HEK293 (cell line): ENCODE results near the gene OSTM1.

Source experiments
- CTCF ChIA-PET: fragments of 350-600 bp; formaldehyde crosslinking; extraction: SDS; loops from one replicate; lab custom pipeline; 2021; ENCODE audit warnings: antibody characterized with exemption; lab: Yijun Ruan, JAX
- POLR2A ChIA-PET: fragments of 300-600 bp; formaldehyde crosslinking; extraction: SDS; loops from one replicate; lab custom pipeline; 2020; ENCODE audit warnings: antibody characterized with exemption, inconsistent platforms; lab: Yijun Ruan, JAX
- H3K27ac ChIP-seq: fragments of 200-500 bp; sonication (Bioruptor generic); 2 replicates; pipeline ENCODE4 v1.5.1; 2014; ENCODE audit warnings: low read depth, low read length, control low read depth, inconsistent platforms; ENCODE audit errors: extremely low read depth
- H3K36me3 ChIP-seq, 2 experiments: fragments of 200-500 bp in 1 of 2; sonication (Bioruptor generic) in 1 of 2; 1 replicate in 1 of 2; 2 replicates in 1 of 2; pipeline ENCODE4 v1.5.1; 2014 to 2017; ENCODE audit warnings: inconsistent platforms in 2 of 2, low read length in 2 of 2; ENCODE audit not compliant: control insufficient read depth in 2 of 2, insufficient read depth in 1 of 2
- H3K4me1 ChIP-seq: fragments of 200-500 bp; sonication (Bioruptor generic); 2 replicates; pipeline ENCODE4 v1.5.1; 2014; ENCODE audit warnings: mild to moderate bottlenecking, low read length, inconsistent platforms; ENCODE audit not compliant: control insufficient read depth, insufficient read depth
- H3K4me3 ChIP-seq: 2 replicates; pipeline ENCODE4 v1.5.1; 2011; ENCODE audit warnings: low read depth, mild to moderate bottlenecking, control low read depth, low read length, moderate library complexity
- H3K9me3 ChIP-seq: fragments of 200-500 bp; sonication (Bioruptor generic); 2 replicates; pipeline ENCODE4 v1.5.1; 2014; ENCODE audit warnings: low read depth, low read length, inconsistent platforms; ENCODE audit not compliant: control insufficient read depth, insufficient read depth
- GFI1B ChIP-seq: fragments of 450-650 bp; formaldehyde crosslinking; IDR thresholded peaks from 2 replicates; pipeline ENCODE4 v1.5.1; 2016; ENCODE audit warnings: missing biosample characterization, missing genetic modification characterization
- KLF8 ChIP-seq: fragments of 450-650 bp; formaldehyde crosslinking; IDR thresholded peaks from 2 replicates; pipeline ENCODE4 v1.5.1; 2016; ENCODE audit warnings: missing biosample characterization, missing genetic modification characterization
- KLF9 ChIP-seq: fragments of 450-650 bp; formaldehyde crosslinking; IDR thresholded peaks from 2 replicates; pipeline ENCODE4 v1.5.1; 2016; ENCODE audit warnings: missing biosample characterization, missing genetic modification characterization, low read depth
- ZBTB20 ChIP-seq: fragments of 450-650 bp; formaldehyde crosslinking; IDR thresholded peaks from 2 replicates; pipeline ENCODE4 v1.5.1; 2016; ENCODE audit warnings: missing biosample characterization, missing genetic modification characterization
- ZNF114 ChIP-seq: fragments of 450-650 bp; formaldehyde crosslinking; IDR thresholded peaks from 2 replicates; pipeline ENCODE4 v1.5.0; 2017; ENCODE audit warnings: missing biosample characterization, missing genetic modification characterization
- ZNF132 ChIP-seq: fragments of 450-650 bp; formaldehyde crosslinking; IDR thresholded peaks from 2 replicates; pipeline ENCODE4 v1.5.1; 2017; ENCODE audit warnings: missing biosample characterization, missing genetic modification characterization, borderline replicate concordance
- ZNF157 ChIP-seq: fragments of 450-650 bp; formaldehyde crosslinking; IDR thresholded peaks from 2 replicates; pipeline ENCODE4 v1.5.1; 2016; ENCODE audit warnings: missing biosample characterization, missing genetic modification characterization
- ZNF223 ChIP-seq: fragments of 450-650 bp; formaldehyde crosslinking; IDR thresholded peaks from 2 replicates; pipeline ENCODE4 v1.5.1; 2016; ENCODE audit warnings: missing biosample characterization, missing genetic modification characterization
- ZNF239 ChIP-seq: fragments of 450-650 bp; formaldehyde crosslinking; IDR thresholded peaks from 2 replicates; pipeline ENCODE4 v1.5.1; 2016; ENCODE audit warnings: missing biosample characterization, missing genetic modification characterization
- ZNF266 ChIP-seq: fragments of 450-650 bp; formaldehyde crosslinking; IDR thresholded peaks from 2 replicates; pipeline ENCODE4 v1.5.1; 2016; ENCODE audit warnings: missing biosample characterization, missing genetic modification characterization, low read depth
- ZNF366 ChIP-seq: fragments of 450-650 bp; formaldehyde crosslinking; conservative IDR thresholded peaks from 2 replicates; pipeline ENCODE4 v1.5.1; 2016; ENCODE audit warnings: missing biosample characterization, missing genetic modification characterization
- ZNF391 ChIP-seq: fragments of 450-650 bp; formaldehyde crosslinking; IDR thresholded peaks from 2 replicates; pipeline ENCODE4 v1.5.1; 2016; ENCODE audit warnings: low read depth, missing biosample characterization, missing genetic modification characterization, borderline replicate concordance
- ZNF548 ChIP-seq: fragments of 450-650 bp; formaldehyde crosslinking; IDR thresholded peaks from 2 replicates; pipeline ENCODE4 v1.5.1; 2016; ENCODE audit warnings: missing biosample characterization, missing genetic modification characterization
- ZNF555 ChIP-seq: fragments of 450-650 bp; formaldehyde crosslinking; conservative IDR thresholded peaks from 2 replicates; pipeline ENCODE4 v1.5.1; 2017; ENCODE audit warnings: missing biosample characterization, mild to moderate bottlenecking, missing genetic modification characterization, inconsistent platforms
- ZNF701 ChIP-seq: fragments of 450-650 bp; formaldehyde crosslinking; IDR thresholded peaks from 2 replicates; pipeline ENCODE4 v1.5.1; 2016; ENCODE audit warnings: missing biosample characterization, missing genetic modification characterization
- ZNF768 ChIP-seq: fragments of 450-650 bp; formaldehyde crosslinking; IDR thresholded peaks from 2 replicates; pipeline ENCODE4 v1.5.1; 2018; ENCODE audit warnings: missing biosample characterization, mild to moderate bottlenecking, missing genetic modification characterization
- ZNF843 ChIP-seq: fragments of 450-650 bp; formaldehyde crosslinking; IDR thresholded peaks from 2 replicates; pipeline ENCODE4 v1.5.1; 2016; ENCODE audit warnings: missing biosample characterization, missing genetic modification characterization
- ZSCAN30 ChIP-seq: fragments of 450-650 bp; IDR thresholded peaks from 2 replicates; pipeline ENCODE4 v1.5.1; 2018; ENCODE audit warnings: missing biosample characterization, mild to moderate bottlenecking, missing genetic modification characterization, moderate library complexity
- TF ChIP-seq, protein P1 (sequence below): fragments of 450-650 bp; formaldehyde crosslinking; IDR thresholded peaks from 2 replicates; pipeline ENCODE4 v1.5.1; 2016; ENCODE audit warnings: missing biosample characterization, missing genetic modification characterization
- TF ChIP-seq, protein P2 (sequence below): fragments of 450-650 bp; formaldehyde crosslinking; IDR thresholded peaks from 2 replicates; pipeline ENCODE4 v1.5.1; 2016; ENCODE audit warnings: missing biosample characterization, missing genetic modification characterization
- TF ChIP-seq, protein P3 (sequence below): fragments of 450-650 bp; formaldehyde crosslinking; IDR thresholded peaks from 2 replicates; pipeline ENCODE4 v1.5.1; 2017; ENCODE audit warnings: missing biosample characterization, missing genetic modification characterization
- TF ChIP-seq, protein P4 (sequence below): fragments of 450-650 bp; formaldehyde crosslinking; IDR thresholded peaks from 2 replicates; pipeline ENCODE4 v1.5.0; 2017; ENCODE audit warnings: missing biosample characterization, missing genetic modification characterization, borderline replicate concordance
- TF ChIP-seq, protein P5 (sequence below): fragments of 450-650 bp; formaldehyde crosslinking; IDR thresholded peaks from 2 replicates; pipeline ENCODE4 v1.5.1; 2016; ENCODE audit warnings: missing biosample characterization, missing genetic modification characterization, borderline replicate concordance
- TF ChIP-seq, protein P6 (sequence below): fragments of 450-650 bp; formaldehyde crosslinking; conservative IDR thresholded peaks from 2 replicates; pipeline ENCODE4 v1.5.1; 2016; ENCODE audit warnings: low read depth, missing biosample characterization, missing genetic modification characterization

OSTM1 gene

DNA sequence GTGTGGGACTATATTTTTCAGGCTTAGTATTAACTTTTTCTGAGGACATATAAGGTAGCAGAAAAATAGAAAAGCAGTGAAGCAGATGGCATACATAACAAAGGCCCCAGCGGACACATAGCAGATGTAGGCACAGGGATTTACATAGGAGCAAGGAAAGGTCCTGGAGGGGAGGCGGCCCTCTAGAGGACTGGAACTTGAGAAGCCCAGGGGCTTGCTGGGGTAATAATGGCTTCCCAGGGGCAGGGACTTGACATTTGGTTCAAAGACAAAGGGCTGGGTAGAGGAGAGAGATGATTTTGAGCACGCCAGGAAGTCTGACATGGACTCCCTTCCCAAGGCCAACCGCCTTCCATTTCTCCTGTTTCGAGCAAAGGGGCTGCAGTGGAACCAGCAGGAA lies 31.7 kb upstream of the OSTM1 start (continued):
- TF ChIP-seq ZNF266 (tag by site-specific recombination) (no peak), ZNF391 (tag by site-specific recombination) (no peak), ZNF701 (no peak)
- TF ChIP-seq, protein P1, sequence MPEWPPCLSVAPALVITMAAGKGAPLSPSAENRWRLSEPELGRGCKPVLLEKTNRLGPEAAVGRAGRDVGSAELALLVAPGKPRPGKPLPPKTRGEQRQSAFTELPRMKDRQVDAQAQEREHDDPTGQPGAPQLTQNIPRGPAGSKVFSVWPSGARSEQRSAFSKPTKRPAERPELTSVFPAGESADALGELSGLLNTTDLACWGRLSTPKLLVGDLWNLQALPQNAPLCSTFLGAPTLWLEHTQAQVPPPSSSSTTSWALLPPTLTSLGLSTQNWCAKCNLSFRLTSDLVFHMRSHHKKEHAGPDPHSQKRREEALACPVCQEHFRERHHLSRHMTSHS (tag by site-specific recombination) = no peak
- TF ChIP-seq, protein P2, sequence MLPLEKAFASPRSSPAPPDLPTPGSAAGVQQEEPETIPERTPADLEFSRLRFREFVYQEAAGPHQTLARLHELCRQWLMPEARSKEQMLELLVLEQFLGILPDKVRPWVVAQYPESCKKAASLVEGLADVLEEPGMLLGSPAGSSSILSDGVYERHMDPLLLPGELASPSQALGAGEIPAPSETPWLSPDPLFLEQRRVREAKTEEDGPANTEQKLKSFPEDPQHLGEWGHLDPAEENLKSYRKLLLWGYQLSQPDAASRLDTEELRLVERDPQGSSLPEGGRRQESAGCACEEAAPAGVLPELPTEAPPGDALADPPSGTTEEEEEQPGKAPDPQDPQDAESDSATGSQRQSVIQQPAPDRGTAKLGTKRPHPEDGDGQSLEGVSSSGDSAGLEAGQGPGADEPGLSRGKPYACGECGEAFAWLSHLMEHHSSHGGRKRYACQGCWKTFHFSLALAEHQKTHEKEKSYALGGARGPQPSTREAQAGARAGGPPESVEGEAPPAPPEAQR (tag by site-specific recombination) = no peak

DNA sequence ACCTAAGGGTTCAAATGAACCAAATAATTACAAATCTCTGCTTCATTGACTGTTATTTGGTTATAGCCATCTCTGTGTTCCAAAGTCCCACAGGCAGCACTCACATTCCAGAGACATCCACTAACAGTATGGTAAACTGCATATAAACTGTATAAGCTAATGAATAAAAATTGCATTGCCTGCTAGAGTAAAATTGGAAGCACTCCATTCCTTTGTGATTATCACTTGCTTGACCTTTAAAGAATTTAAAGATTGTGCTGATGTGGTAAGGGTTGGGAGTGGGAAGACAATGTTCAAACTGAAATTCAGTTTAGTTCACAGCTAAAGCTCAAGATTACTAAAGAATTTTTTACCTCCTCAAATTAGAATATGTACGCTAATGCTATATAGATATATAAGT lies 31.0 kb upstream of the OSTM1 start:
- ChIA-PET POLR2A (interaction anchor here (0.5 kb wide), 2 partner anchors 8 to 43 kb away, joined by 4 read pairs; no protein-coding TSS in a partner anchor), CTCF (interaction anchor here (0.8 kb wide), 1 partner anchor 8 kb away, joined by 3 read pairs; no protein-coding TSS in a partner anchor)
- Histone ChIP-seq H3K4me1 (no peaks in the 10 kb centered on the region), H3K36me3 (no peaks in the 10 kb centered on the region), H3K9me3 (no peaks in the 10 kb centered on the region), H3K27ac (no peak overlapping the region), H3K4me3 (no peak overlapping the region)
- no peak for TF ChIP-seq ZNF366 (tag by site-specific recombination)
- TF ChIP-seq, protein P3, sequence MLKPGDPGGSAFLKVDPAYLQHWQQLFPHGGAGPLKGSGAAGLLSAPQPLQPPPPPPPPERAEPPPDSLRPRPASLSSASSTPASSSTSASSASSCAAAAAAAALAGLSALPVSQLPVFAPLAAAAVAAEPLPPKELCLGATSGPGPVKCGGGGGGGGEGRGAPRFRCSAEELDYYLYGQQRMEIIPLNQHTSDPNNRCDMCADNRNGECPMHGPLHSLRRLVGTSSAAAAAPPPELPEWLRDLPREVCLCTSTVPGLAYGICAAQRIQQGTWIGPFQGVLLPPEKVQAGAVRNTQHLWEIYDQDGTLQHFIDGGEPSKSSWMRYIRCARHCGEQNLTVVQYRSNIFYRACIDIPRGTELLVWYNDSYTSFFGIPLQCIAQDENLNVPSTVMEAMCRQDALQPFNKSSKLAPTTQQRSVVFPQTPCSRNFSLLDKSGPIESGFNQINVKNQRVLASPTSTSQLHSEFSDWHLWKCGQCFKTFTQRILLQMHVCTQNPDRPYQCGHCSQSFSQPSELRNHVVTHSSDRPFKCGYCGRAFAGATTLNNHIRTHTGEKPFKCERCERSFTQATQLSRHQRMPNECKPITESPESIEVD (tag by site-specific recombination) = no peak
- TF ChIP-seq, protein P4, sequence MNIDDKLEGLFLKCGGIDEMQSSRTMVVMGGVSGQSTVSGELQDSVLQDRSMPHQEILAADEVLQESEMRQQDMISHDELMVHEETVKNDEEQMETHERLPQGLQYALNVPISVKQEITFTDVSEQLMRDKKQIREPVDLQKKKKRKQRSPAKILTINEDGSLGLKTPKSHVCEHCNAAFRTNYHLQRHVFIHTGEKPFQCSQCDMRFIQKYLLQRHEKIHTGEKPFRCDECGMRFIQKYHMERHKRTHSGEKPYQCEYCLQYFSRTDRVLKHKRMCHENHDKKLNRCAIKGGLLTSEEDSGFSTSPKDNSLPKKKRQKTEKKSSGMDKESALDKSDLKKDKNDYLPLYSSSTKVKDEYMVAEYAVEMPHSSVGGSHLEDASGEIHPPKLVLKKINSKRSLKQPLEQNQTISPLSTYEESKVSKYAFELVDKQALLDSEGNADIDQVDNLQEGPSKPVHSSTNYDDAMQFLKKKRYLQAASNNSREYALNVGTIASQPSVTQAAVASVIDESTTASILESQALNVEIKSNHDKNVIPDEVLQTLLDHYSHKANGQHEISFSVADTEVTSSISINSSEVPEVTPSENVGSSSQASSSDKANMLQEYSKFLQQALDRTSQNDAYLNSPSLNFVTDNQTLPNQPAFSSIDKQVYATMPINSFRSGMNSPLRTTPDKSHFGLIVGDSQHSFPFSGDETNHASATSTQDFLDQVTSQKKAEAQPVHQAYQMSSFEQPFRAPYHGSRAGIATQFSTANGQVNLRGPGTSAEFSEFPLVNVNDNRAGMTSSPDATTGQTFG (tag by site-specific recombination) = no peak
- TF ChIP-seq ZNF157 (tag by site-specific recombination) = no peak
- TF ChIP-seq ZNF239 (tag by site-specific recombination) = no peak
- no peak for TF ChIP-seq ZNF768
- no peak for TF ChIP-seq ZNF843 (tag by site-specific recombination)
- no peak for TF ChIP-seq GFI1B (tag by site-specific recombination)
- no peak for TF ChIP-seq ZNF223
- TF ChIP-seq KLF8 (tag by site-specific recombination) = no peak
- no peak for TF ChIP-seq ZBTB20
- TF ChIP-seq, protein P2 (tag by site-specific recombination) = no peak
- no peak for TF ChIP-seq ZNF114
- TF ChIP-seq KLF9 = no peak
- TF ChIP-seq ZNF132 (tag by site-specific recombination) = no peak
- no peak for TF ChIP-seq ZNF548
- TF ChIP-seq, protein P5, sequence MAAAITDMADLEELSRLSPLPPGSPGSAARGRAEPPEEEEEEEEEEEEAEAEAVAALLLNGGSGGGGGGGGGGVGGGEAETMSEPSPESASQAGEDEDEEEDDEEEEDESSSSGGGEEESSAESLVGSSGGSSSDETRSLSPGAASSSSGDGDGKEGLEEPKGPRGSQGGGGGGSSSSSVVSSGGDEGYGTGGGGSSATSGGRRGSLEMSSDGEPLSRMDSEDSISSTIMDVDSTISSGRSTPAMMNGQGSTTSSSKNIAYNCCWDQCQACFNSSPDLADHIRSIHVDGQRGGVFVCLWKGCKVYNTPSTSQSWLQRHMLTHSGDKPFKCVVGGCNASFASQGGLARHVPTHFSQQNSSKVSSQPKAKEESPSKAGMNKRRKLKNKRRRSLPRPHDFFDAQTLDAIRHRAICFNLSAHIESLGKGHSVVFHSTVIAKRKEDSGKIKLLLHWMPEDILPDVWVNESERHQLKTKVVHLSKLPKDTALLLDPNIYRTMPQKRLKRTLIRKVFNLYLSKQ (tag by site-specific recombination) = no peak
- TF ChIP-seq ZSCAN30 (tag by site-specific recombination) = no peak
- TF ChIP-seq, protein P6, sequence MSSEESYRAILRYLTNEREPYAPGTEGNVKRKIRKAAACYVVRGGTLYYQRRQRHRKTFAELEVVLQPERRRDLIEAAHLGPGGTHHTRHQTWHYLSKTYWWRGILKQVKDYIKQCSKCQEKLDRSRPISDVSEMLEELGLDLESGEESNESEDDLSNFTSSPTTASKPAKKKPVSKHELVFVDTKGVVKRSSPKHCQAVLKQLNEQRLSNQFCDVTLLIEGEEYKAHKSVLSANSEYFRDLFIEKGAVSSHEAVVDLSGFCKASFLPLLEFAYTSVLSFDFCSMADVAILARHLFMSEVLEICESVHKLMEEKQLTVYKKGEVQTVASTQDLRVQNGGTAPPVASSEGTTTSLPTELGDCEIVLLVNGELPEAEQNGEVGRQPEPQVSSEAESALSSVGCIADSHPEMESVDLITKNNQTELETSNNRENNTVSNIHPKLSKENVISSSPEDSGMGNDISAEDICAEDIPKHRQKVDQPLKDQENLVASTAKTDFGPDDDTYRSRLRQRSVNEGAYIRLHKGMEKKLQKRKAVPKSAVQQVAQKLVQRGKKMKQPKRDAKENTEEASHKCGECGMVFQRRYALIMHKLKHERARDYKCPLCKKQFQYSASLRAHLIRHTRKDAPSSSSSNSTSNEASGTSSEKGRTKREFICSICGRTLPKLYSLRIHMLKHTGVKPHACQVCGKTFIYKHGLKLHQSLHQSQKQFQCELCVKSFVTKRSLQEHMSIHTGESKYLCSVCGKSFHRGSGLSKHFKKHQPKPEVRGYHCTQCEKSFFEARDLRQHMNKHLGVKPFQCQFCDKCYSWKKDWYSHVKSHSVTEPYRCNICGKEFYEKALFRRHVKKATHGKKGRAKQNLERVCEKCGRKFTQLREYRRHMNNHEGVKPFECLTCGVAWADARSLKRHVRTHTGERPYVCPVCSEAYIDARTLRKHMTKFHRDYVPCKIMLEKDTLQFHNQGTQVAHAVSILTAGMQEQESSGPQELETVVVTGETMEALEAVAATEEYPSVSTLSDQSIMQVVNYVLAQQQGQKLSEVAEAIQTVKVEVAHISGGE = no peak
- TF ChIP-seq ZNF555 = no peak
